DMS79 treated with DMSO at 0.1 percent for 48 hours (cell line): ENCODE data around the gene GPAT3.
"Not testable (repeated sequence)": the region's sequence is repeated elsewhere in the genome, so short reads cannot be mapped to it uniquely, and the experiment has no call there.

Experiments
- DNase-seq: peaks from one replicate; lab custom pipeline; 2025; lab: John Stamatoyannopoulos, UW

The GPAT3 gene

DNA sequence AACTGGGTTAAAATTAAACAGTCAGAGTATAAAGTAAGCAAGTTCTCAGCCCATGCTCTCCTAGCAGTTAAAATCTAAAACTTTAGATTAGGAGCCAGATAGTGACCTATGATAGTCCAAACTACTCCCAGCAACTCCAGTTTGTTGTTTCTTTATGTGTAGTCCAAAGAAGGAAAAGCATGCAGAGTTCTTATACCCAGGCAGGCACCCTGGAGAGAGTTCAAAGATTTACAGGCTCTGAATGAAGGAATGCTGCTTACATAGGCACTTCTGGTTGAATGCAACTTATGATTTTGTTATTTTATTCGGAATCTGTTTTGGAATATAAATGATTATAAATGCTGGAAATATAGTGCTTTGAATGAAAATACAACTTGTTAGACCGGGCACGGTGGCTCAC lies 67.2 kb downstream of the GPAT3 start:
- DNase-seq, result no peak

DNA sequence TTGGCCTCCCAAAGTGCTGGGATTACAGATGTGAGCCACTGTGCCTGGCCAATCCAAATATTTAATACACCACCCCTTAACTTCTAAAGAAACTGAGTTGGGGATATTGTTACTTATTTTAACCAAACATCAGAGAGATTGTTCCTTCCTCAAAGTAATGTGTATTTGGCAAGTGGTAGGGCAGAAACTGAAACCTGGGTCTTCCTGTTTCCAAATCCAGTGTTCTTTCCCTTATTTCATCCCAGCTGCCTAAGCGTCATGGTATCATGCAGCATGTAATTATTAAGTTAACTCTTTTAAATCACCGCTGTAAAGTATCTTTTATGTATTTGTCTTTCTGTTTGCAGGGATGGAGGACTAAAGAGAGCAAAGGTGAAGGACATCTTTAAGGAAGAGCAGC lies 68.4 kb downstream of the GPAT3 start:
- no peak for DNase-seq

- no peak for DNase-seq
Observed at GRCh38 chr4:83605210-83605609, 69.3 kb downstream of the GPAT3 start.

- DNase-seq, result no peak
Observed at GRCh38 chr4:83605744-83606172, 69.8 kb downstream of the GPAT3 start.

DNA sequence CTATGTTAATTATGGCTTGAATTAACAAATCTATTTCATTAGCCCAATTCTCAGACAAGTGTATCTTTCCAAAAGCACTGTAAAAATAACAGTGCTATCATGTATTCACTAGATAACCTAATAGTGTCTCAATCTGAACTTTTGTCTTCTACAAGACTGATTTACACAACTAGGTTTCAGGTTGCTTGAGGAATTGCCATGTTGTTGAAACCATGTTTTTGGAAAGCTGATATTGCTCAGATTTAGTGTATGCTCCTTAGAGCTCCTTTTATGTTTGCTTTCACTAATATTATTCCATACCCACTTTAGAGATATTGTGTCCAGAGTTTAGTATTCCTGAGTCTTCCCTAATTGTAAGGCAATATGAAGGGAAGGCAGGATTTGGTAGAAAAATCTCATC lies 70.6 kb downstream of the GPAT3 start:
- DNase-seq, result no peak

GRCh38 chr4:83606898-83607297 lies 71.0 kb downstream of the GPAT3 start:
- DNase-seq, result no peak

GRCh38 chr4:83609365-83609764 lies 73.5 kb downstream of the GPAT3 start:
- no peak for DNase-seq

GRCh38 chr4:83610729-83611128 lies 74.8 kb downstream of the GPAT3 start:
- no peak for DNase-seq

DNA sequence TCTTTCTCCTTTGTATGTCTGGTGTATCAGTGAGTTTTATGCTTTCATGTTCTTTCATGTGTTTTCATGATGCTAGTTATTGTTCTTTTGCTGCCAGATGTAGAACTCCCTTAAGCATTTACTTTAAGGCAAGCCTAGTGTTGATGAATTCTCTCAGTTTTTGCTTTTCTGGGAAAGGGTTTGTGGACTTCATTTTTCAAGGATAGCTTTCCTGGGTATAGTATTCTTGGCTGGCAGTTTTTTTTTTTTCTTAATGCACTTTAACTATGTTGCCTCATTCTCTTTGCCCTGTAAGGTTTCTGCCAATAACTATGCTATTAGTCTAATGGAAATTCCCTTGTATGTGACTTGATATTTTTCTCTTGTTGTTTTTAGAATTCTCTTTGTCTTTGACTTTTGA lies 77.1 kb downstream of the GPAT3 start:
- no peak for DNase-seq

DNA sequence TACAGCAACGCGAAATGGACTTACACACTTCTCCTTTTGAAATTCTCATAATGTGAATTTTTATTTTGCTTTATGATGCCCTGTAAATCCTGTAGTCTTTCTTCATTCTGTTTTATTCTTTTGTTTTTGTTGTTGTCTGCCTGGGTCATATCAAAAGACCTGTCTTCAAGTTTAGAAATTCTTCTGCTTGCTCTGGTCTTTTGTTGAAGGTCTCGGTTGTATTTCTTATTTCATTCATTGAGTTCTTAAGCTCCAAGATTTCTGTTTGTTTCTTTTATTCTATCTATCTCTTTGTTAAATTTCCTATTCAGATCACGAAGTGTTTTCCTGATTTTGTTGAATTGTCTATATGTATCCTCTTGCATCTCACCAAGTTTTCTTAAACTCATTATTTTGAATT lies 78.1 kb downstream of the GPAT3 start:
- no peak for DNase-seq

GRCh38 chr4:83616252-83616651 lies 80.3 kb downstream of the GPAT3 start:
- no peak for DNase-seq

DNA sequence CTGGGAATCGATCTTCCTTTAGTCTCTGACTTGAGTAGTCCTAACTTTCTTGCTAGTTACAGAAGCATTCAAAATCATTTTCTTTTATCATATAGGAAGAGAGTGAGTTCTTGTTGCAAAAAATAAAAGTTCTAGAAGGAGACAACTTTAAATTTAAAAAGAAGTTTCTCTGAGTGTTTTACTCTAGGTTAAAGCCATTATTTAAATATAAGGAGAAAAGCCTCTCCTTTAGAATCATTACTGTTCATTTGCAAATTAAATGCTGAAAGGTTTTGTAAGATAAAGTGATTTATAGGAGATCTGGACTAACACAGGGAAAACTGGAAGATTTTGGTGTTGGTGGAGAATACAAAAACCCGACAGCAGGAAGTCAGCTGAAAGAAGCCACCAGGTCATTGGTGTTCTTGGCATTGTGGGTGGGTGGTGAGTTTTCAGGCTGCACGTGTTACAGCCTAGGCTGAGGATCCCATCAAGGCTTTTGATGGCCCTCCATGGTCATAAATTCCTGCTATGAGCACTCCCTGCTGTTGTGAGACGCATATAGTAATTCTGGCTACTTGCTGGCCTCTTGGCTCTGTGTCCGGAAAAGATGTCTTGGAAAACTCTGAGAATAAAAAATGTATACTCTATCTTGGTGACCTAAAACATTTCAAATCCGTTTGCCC lies 81.6 kb downstream of the GPAT3 start:
- no peak for DNase-seq

- DNase-seq, result no peak
Observed at GRCh38 chr4:83618431-83618830, 82.5 kb downstream of the GPAT3 start.

GRCh38 chr4:83618991-83619645 lies 83.2 kb downstream of the GPAT3 start:
- no peak for DNase-seq

DNA sequence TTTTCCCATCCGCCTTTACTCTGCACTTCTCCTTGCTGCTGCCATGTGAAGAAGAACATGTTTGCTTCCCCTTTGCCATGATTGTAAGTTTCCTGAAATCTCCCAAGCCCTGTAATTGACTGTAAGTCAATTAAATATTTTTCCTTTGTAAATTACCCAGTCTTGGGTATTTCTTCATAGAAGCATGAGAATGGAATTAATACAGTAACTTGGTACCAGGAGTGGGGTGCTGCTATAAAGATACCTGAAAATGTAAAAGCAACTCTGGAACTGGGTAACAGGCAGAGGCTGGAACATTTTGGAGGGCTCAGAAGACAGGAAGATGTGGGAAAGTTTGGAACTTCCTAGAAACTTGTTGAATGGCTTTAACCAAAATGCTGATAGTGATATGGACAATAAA lies 86.2 kb downstream of the GPAT3 start:
- not testable (repeated sequence) for DNase-seq

DNA sequence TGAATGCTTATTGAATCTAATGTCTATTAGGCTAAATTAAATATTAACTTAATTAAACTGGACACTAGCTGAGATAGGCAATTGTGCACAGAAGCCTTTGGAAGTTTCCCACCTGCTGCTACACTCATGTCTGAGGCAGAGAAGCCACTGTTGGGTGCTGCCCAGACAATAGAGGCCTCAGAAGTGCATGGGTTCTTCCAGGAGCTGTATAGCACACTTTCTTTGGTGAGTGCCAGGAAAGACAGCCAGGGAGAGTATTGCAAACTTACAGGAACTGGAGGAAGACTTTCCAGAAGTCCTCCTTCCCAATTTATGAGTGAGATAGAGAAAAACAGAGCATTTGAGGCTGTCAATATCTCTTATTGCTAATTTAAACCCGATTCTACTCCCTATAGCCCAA lies 89.9 kb downstream of the GPAT3 start:
- no peak for DNase-seq

GRCh38 chr4:83626245-83626836 lies 90.4 kb downstream of the GPAT3 start:
- DNase-seq, result no peak

DNA sequence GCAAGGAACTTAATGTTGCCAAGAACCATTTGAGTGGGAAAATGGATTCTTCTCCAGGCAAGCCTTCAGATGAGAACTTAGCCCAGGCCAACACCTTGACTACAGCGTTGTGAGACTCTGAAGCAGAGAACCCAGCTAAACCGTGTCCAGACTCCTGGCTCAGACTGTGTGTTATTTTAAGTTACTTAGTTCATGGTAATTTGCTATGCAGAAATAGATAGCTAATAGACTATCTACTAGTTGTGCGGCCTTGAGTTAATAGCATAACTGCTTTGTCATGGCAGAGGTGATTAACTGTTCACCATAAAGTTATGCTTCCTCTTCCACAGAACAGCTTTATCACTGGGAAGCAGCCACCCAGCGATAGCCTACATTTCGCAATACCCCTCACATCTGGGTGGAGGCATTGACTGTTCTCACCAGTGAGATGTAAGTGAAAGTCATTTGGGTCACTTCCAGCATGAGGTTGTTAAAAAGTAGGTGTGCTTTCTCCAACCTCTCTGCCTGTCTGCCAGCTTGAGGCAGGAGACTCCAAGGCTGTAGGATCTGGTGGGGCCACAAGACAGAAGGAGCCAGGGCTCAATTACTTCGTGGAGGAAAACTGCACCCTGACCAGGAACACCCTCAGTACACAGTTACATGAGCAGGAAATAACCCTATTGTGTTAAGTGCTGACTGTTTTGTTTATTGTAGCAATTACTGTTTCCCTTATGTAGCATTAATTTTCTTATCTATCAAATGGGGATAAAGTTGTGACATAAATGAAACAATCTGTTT lies 94.2 kb downstream of the GPAT3 start:
- DNase-seq, result no peak

DNA sequence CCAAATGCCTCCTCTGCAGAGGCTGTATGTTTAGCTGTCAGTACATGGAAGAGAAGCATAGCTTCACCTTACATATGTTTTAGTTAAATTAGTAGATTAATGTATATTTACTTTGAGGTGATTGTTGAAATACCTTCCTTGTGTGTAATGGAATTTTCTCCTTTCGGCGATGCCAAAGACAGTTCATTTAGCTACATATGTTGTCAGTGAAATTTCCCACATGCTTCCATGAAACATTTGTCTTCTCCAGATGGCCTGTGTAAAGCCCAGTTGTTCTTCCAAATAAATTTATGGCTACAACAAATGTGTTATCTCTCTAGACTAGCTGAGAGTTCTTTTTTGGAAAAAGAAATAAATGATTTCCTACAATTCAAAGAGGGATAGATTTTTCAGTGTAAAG lies 95.2 kb downstream of the GPAT3 start:
- no peak for DNase-seq

GRCh38 chr4:83636930-83637329 lies 101.0 kb downstream of the GPAT3 start:
- no peak for DNase-seq

GRCh38 chr4:83639849-83640493 lies 104.1 kb downstream of the GPAT3 start:
- DNase-seq, result peak; percentile 42

- DNase-seq, result no peak
Observed at GRCh38 chr4:83643036-83643435, 107.1 kb downstream of the GPAT3 start.
